HG03571 (cell line): Measurements from ENCODE around the gene NLRC5.
"Not testable (repeated sequence)": the region's sequence is repeated elsewhere in the genome, so short reads cannot be mapped to it uniquely, and the experiment has no call there.

Experiments used
- ATAC-seq: cut with Tn5 transposase; IDR thresholded peaks from one replicate; pipeline ENCODE4 v1.9.1; 2021; ENCODE audit not compliant: unreplicated experiment

The NLRC5 gene

DNA sequence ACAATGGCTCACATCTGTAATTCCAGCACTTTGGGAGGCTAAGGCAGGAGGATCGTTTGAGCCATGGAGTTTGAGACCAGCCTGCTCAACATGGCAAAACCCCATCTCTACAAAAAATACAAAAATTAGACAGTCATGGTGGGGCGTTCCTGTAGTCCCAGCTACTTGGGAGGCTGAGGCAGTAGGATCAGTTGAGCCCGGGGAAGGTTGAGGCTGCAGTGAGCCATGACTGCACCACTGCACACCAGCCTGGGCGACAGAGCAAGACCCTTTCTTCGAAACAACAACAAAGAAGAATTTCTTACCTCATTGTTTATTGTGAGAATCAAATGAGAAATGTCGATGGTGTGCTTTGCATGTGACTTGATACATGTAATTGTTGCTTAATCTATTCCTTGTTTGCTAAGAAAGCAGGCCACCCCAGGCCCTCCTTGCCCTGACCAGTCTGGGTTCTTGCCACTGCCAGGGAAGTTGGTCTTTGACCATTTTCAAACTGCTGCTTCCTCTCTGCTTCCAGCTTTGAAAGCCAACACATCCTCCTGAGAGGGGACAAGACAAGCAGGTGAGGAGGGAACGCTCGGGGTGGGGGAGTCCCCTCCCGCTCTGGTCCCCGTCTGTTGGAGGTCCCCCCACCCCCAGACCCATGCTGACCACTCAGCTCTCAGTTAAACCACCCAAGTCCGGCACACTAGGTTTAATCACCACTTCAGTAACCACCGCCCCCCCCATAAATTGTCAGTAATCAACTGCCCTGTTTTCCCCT, 55.8 kb downstream of the NLRC5 start:
- ATAC-seq = no peak

DNA sequence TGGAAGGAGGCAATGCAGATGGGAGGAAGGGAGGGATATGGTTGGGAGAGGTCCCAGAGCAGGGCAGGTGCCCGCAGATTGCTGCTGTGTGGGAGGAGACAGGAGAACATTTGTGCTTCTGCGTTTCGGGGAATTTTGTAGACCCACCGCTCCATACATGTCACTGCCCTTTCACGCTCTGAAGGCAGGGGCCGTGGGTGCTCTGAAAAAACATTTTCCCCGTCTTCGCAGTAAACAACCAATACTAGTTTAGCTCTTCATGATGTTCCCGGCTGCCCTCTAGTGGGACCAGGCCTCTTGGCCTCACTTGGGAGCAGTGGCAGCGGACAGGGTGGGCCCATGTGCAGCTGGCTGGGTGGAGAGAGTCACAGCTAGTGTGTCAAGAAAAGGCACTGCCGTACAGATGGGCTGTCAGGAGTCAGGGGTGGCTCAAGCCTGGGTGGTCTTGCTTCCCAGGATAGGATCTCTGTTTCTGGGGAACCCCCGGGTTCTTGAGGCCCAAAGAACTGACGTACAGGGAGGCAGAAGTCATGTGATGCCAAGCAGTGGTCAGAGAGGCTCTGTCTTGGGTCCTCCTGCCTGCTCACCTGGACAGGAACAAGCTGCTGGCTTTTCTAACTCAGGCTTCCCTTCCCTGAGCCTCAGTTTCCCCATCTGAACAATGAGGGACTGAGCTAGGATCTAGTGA, 56.5 kb downstream of the NLRC5 start:
- ATAC-seq = no peak

DNA sequence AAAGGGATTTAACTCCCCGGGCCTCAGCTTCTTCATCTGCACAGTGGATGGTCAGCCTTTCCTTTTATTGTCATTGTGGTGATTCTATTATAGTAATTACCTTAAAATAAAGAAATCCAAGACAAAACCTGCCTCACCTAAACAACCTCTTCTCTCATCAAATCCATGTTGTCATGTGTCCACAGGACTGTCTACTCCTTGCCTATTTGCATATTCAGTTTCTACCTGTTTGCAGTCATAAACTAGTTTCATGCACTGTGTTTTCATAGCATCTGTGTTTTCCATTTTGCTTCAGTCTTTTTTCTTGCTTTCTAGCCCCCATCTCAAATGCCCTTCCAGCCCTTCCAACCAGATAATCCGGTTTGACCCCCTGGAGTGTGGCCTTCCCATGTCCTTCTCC, 58.7 kb downstream of the NLRC5 start:
- no peak for ATAC-seq

DNA sequence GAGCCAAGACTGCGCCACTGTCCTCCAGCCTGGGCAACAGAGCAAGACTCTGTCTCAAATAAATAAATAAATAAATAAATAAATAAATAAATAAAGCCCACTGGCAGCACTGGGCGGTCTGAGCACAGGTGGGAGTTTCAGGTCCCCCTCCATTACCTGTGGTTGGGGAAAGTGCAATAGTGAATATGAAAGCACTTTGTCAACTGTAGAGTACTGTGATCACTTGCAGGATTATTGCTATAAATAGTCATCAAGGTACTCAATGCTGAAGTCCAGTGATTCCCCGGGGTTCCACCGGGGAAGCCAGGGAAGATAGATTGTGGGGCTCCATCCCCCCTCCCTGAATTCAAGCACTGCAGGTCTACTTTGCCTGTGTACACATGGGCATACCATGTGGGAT, 60.3 kb downstream of the NLRC5 start:
- ATAC-seq = no peak

DNA sequence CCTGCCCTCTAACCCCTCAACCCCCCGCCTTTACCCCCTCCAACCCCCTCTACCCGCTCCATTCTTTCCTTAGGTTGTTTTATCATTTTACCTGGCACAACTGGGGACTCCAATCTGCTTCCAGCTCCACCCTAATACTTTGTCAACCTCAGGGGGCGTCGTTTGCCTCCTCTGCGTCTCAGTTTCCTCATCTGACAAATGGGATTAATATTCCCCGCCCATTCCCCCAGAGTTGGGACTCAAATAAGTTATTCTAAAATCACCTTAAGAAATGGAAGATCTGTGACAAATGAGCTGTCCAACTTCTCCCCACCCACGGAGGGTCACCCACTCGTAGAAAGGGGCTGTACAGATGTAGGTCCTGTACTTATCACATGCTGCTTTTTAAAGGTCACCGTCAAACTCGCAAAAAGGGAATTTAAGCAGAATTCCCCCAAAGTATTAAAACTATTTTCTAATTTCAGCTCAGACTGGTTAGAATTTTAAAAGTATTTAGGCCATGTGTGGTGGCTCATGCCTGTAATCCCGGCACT, 62.4 kb downstream of the NLRC5 start:
- no peak for ATAC-seq

DNA sequence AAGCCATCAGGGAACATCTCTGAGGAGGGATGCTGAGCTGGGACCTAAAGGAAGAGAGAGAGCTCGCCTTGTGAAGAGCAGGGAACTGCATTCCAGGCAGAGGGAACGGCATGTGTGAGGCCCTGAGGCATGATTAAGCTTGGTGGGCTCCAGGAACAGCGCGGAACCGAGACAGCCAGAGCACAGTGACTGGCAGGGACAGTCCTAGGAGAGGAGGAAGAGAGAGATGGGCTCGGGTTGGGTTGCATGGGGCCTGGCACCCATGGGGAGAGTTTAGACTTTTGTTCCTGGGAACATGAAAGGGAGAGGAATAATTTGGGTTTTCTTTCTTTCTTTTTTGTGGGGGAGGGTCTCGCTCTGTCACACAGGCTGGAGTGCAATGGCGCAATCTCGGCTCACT, 63.8 kb downstream of the NLRC5 start:
- no peak for ATAC-seq

DNA sequence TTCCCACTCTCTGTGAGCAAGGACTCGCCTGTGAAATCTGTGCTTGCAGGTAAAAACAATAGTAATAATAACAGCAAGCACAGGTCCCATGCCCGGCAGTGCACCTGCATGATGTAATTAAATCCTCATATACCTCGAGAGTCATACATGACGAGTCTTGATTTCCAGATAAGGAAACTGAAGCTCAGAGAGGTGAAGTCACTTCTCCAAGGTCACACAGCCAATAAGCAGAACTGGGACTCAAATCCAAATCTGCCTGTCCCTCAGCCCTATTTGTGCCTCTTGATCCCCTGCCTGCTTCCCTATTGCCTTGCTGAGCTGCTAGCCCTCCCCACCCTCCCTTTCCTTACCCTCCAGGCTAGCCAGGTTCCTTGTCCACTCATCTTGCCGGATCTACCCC, 65.0 kb downstream of the NLRC5 start:
- no peak for ATAC-seq

DNA sequence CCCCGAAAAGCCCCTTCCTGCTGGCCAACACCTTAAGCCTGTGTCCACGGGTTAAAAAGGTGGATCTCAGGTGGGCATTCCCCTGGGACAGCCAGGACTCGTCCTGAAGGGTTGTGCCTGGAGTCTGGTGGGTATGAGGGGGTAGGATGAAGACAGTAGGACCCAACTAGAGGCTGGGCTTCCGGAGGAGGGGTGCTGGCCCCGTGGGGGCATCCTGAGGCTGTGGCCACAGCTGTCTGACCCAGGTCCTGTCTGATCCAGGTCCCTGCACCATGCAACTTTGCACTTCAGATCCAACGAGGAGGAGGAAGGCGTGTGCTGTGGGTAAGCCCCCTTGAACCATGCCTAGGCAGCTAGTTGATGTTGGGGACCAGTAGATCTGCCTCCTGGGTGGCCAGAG, 65.4 kb downstream of the NLRC5 start:
- no peak for ATAC-seq

DNA sequence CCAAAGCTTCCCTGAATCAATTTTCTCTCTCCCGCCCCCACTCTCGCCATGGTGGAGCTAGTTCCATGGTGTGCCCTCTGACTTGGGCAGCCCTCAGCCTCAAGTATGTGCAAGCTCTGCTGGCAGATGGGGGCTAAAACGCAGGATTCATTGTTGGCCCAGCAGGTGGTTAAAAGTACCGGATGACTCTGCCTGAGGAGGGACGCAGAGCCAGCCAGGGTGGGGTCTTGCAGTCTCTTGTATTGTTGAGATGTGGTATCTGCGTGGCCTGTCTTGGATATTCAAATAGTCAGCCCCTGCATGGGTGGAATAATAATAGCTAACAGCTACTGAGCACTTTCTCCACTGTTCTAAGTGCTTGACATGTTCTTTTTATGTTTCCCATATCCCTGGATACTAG, 66.3 kb downstream of the NLRC5 start:
- no peak for ATAC-seq

DNA sequence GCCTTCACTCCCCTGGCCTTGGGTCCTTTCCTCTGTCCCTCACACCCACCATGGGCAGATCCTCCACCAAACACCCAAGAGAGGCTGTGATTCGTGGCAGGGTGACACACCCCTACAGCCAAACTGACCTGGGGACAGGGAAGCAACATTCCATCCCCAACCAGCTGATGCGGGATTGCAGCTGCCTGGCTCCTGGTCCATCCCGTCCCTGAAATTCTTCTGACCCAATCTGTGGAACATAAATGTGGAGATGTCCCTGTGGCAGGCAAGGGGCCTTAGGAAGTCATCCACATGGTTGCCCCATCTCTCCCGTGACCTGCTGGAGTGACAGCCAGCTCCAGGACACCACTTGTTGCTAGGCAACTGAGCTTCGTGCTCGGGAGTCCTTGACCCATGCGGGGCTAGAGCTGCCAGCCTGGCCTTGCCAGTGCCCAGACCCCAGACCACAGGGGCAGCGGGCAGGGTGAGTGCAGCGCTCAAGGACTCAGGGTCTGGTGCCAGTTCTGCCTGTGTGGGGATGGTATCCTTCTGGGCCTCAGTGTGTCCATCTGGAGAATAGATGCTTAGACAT, 69.0 kb downstream of the NLRC5 start:
- no peak for ATAC-seq

DNA sequence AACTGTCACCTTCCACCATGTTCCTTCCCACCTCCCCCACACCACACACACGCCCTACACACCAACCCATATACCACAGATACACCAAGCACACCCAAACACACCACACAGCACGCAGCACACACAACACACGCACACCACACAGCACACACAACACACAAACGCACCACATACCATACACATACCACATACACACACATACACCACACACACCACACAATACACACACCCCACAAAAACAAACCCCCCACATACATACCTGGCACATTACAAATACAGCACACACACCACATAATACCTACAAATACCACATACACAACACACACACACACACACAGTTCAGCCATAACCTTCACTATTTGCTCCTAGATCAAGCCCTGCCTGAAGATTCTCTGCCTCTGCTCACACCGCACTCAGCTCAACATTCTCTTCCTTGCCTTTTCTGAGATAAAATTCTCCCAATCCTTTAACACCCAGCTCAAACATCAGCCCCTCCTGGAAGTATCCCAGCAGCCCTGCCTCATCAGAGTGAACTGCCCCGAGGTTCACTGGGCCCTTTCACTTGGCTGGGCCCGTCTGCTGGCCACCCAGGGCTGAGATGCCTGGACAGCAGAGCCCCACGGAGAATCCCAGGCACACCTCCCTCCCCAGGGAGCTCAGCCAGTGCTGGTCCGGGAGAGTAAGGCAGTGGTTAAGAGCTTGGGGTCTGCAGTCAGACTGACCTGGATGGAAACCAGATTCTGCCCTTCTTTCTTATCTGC, 71.1 kb downstream of the NLRC5 start:
- no peak for ATAC-seq

DNA sequence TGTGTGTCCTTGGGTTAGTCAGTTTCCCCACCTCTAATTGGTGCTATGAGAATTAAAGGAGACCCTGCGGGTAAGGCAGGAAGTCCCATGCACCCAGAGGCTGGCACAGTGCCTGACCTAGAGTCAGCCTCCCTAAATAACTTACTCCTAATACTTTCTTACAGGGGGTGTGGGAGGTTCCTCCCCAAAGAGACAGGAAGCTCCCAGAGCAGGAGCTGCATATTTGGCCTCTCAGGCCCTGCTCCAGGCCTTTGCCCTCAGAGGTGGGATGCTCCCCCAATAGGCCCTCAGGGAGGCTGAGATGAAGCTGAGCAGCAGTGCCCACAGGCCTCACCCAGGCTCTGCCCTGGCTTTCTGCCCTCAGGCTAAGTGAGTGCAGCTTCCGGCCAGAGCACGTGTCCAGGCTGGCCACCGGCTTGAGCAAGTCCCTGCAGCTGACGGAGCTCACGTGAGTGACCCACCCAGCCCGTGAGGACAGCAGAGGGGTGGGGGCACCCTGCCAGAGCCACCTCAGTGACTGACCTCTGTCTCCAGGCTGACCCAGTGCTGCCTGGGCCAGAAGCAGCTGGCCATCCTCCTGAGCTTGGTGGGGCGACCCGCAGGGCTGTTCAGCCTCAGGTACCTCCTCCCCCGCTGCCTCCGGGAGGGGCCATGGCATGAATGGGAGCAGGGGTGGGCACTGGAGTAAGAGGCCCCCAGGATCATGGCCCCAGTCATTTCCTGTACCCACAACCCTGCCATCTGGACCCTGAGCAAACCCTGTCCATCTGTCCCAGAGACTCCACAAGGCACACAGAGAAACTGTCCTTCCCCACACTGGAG, 71.9 kb downstream of the NLRC5 start:
- no peak for ATAC-seq

DNA sequence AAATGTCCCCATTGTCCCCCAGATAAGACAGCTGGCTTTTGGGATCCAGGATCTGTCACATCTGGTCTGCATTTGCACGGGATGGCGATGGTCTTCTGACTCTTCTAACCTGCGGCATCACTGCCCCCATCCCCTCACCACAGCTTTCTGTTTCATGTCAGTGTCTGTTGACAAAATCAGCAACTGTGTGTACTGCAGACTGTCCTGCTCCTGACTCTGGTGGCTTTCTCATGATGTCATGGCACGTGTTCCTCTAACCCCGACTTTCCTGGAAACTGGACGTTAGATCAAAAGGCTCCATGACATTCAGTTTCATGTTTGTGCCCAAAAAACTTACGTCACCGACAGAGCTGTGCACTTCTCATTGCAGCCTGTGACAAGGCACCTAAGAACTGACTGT, 73.0 kb downstream of the NLRC5 start:
- ATAC-seq = no peak

DNA sequence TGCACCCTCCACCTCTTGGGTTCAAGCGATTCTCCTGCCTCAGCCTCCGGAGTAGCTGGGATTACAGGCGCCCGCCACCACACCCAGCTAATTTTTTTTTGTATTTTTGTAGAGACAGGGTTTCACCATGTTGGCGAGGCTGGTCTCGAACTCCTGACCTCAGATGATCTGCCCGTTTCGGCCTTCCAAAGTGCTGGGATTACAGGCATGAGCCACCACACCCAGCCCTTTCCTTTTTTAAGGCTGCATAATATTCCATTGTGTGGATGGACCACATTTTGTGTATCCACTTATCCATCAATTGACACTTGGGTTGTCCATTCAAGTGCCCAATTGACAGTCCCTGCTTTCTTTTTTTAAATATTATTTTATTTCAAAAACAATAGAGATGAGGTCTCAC, 73.8 kb downstream of the NLRC5 start:
- ATAC-seq = not testable (repeated sequence)

DNA sequence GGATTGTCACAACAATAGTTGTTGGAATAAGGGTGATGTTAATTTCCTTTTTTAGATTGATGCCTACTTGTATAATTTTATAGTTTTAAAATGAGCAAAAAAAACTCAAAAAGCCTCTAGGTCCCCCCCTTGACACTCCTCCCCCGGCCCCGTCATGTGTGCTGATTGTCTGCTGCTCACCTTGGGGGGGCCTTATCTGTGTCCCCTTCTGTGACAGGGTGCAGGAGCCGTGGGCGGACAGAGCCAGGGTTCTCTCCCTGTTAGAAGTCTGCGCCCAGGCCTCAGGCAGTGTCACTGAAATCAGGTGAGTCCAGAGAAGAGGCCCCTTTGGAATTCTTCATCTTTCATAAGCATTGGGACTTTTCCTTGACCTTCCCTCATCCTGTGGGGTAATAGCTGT, 75.6 kb downstream of the NLRC5 start:
- no peak for ATAC-seq

DNA sequence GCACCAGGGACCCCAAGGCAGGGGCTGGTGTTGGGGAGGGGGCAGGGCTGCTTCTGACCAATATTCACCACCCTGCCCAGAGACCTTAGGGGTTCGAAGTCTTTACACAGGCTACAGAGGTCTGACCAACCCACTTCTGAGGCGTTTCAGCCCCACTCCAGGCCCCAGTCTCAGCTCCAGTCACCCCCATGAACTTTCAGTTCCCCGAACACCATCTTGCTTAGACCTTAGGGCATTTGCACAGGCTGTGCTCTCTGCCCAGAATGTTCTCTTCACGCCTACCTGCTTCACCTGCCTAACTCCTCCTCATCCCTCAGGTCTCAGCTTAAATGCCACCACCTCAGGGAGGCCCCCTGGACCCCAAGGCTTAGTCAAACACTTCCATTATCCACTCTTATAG, 77.3 kb downstream of the NLRC5 start:
- ATAC-seq = no peak

DNA sequence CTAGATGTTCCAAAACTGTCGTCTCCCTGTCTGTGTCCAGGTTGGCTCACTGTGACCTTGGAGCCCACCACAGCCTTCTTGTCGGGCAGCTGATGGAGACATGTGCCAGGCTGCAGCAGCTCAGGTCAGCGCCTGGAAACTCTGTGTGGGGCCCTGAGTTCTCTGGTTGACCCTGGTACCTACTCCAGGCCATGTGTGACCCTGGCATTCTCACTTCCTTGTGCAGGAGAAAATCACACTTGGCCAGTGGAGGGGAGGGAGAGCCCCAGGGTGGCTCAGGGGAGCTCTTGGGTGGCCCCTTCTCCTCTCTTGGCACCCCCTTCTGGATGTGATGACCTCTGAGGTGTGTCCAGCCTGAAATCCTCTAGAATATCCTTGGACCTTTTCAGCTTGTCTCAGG, 78.0 kb downstream of the NLRC5 start:
- ATAC-seq = no peak

DNA sequence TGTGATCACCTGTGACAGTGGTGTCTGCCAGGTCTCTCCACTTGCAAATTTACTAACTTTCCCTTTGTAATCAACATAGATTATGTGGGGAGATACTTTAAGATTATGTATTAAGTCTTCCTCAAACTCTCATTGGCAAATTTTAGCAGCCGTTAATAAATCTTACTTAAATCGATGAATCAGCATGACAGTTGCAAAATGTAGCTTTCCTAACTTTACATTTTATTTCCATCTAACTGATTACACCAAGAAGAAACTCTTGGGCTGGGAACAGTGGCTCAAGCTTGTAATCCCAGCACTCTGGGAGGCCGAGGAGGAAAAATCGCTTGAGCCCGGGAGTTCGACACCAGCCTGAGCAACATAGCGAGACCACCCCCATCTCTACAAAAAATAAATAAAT, 79.7 kb downstream of the NLRC5 start:
- ATAC-seq = no peak

DNA sequence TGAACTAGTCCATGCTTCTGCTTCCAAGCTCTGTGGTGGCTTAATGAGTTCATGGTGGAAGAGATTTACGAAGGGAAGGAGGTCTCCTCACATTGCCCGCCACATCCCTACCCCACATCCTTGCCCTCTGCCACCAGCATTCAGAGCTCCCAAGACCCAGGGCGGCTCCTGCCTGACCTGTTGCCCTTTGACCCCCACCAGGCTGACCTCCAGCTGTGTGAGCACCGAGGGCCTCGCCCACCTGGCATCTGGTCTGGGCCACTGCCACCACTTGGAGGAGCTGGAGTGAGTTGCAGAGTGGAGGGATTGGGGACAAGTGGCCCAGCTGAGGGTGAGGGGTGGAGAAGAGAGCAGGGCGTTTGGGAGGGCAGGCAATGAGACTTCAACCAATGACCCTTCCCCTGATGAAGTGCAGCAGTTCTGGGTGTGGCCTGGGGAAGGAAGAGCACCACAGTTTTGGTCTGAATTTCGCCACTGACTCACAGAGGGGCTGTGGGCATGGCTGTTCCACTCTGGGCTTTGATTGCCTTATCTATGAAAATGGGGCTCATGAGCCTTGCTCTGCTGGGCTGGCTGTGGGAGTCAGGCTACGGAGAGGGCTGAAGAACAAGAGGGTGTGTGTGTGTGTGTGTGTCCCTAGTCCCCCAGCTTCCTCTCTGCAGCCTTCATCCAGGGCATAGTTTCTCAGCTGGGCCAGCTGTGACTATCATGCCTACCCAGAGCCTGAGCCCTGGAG, 80.4 kb downstream of the NLRC5 start:
- ATAC-seq = no peak

DNA sequence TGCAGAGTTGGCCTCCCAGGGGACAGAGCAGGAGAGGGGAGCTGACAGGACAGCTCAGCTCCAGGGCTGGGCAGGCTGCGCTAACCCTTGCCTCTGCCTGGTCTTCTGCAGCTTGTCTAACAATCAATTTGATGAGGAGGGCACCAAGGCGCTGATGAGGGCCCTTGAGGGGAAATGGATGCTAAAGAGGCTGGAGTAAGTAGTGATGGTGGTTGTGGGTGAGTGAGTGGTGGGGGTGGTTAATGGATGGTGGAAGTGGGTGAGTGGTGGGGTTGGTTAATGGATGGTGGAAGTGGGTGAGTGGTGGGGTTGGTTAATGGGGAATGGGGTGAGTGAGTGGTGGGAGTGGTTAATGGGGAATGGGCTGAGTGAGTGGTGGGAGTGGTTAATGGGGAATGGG, 81.1 kb downstream of the NLRC5 start:
- ATAC-seq = no peak
